WERI-Rb-1 (cell line): ENCODE measurements around the gene CYP24A1.
A peak's percentile ranks its signal among the peaks of the same experiment; 100 is the strongest.

ENCODE experiments used
- DNase-seq: peaks from one replicate; pipeline ENCODE4 v3.0.0-alpha.2; 2020
- H3K27ac ChIP-seq: fragments of 250-450 bp; sonication (Bioruptor Pico); 2 replicates; pipeline ENCODE4 v1.5.1; 2020; ENCODE audit warnings: mild to moderate bottlenecking, moderate library complexity
- H3K27me3 ChIP-seq: fragments of 250-450 bp; sonication (Bioruptor Pico); 2 replicates; pipeline ENCODE4 v1.5.1; 2021; ENCODE audit warnings: mild to moderate bottlenecking, low read depth, moderate library complexity; ENCODE audit not compliant: insufficient read depth, severe bottlenecking
- H3K36me3 ChIP-seq: fragments of 250-450 bp; sonication (Bioruptor Pico); 2 replicates; pipeline ENCODE4 v1.5.1; 2020; ENCODE audit warnings: mild to moderate bottlenecking, moderate library complexity
- H3K4me3 ChIP-seq: 2 replicates; pipeline ENCODE4 v1.5.1; 2011; ENCODE audit warnings: low read depth, mild to moderate bottlenecking, control low read depth, low read length
- H3K9me3 ChIP-seq: fragments of 250-450 bp; sonication (Bioruptor Pico); 2 replicates; pipeline ENCODE4 v1.5.1; 2021; ENCODE audit warnings: mild to moderate bottlenecking, moderate library complexity; ENCODE audit not compliant: severe bottlenecking
- CTCF ChIP-seq: IDR thresholded peaks from 2 replicates; pipeline ENCODE4 v1.5.1; 2011; ENCODE audit warnings: low read depth, mild to moderate bottlenecking, control low read depth, inconsistent platforms, low read length

The CYP24A1 gene

GRCh38 chr20:54201268-54201846 lies 27.6 kb upstream of the CYP24A1 start:
- DNase-seq, result no peak
- Histone ChIP-seq H3K36me3 (no peaks in the 10 kb centered on the region), H3K27ac (no peak overlapping the region), H3K27me3 (peaks cover 79% of the 10 kb centered on the region), H3K9me3 (no peaks in the 10 kb centered on the region), H3K4me3 (no peak overlapping the region)
- TF ChIP-seq CTCF, result no peak

GRCh38 chr20:54200487-54201267 lies 26.9 kb upstream of the CYP24A1 start:
- Histone ChIP-seq H3K36me3 (no peaks in the 10 kb centered on the region), H3K27me3 (peaks cover 79% of the 10 kb centered on the region), H3K9me3 (no peaks in the 10 kb centered on the region), H3K4me3 (no peak overlapping the region), H3K27ac (no peak overlapping the region)
- TF ChIP-seq CTCF, result no peak
- DNase-seq, result no peak

- Histone ChIP-seq H3K9me3 (no peaks in the 10 kb centered on the region), H3K27ac (no peak overlapping the region), H3K36me3 (no peaks in the 10 kb centered on the region), H3K27me3 (peaks cover 78% of the 10 kb centered on the region), H3K4me3 (no peak overlapping the region)
- peak; percentile 61 for DNase-seq
- peak; percentile 83 for TF ChIP-seq CTCF
Observed at GRCh38 chr20:54199721-54200176, 26.0 kb upstream of the CYP24A1 start.

- TF ChIP-seq CTCF, result no peak
Observed at GRCh38 chr20:54199283-54199682, 25.5 kb upstream of the CYP24A1 start.

GRCh38 chr20:54197621-54198604 lies 24.1 kb upstream of the CYP24A1 start:
- no peak for TF ChIP-seq CTCF
- Histone ChIP-seq H3K36me3 (no peaks in the 10 kb centered on the region), H3K27me3 (peaks cover 78% of the 10 kb centered on the region), H3K4me3 (no peak overlapping the region), H3K9me3 (no peaks in the 10 kb centered on the region), H3K27ac (no peak overlapping the region)
- DNase-seq, result no peak

More at GRCh38 chr20:54199283-54199682, 25.5 kb upstream of the CYP24A1 start:
- DNase-seq, result no peak
- Histone ChIP-seq H3K27ac (no peak overlapping the region), H3K36me3 (no peaks in the 10 kb centered on the region), H3K9me3 (no peaks in the 10 kb centered on the region), H3K4me3 (no peak overlapping the region), H3K27me3 (peaks cover 77% of the 10 kb centered on the region)
